CD4-positive, alpha-beta T cell treated with Interleukin-1 beta for 1 hour (primary cell): ENCODE measurements around the gene PITRM1.

Source experiments
- DNase-seq, 2 donors: peaks; one replicate each; pipeline ENCODE4 v3.0.0-alpha.2; 2020 to 2022

The PITRM1 gene

DNA sequence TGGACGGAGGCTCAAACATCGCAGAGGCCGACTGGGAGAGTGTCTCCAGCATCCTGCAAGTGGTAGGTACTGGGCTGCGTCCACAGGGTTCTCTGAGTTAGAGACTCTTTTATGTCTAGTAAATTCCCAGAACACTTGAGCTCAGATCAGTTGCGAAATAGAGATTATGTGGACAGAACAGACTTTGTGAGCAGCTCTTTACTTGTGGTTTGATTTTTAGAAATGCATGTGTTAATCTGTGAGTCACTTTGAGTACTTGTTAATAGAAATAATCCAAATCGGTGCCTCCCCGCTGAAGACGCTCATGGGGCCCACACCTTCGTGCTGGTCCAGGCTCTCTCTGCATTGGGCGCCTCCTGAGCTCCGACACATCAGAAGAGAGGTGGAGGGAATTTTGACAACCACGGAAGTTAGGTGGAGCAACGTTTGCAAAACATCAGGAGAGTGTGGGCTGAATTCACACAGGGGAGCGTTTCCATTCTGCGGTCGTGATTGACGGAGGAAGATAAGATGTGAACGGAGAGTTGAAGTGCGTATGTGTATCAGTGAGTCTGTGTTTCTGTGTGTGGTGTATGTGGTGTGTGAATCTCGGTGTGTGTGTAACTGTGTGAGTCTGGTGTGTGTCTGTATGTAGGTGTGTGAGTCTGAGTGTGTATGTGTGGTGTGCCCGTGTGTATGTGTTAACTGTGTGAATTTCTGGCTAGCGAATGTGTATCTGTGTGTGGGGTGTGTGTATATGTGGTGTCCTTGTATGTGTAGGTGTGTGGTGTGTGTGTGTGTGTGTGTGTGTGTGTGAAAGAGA is 73.1 kb downstream of the PITRM1 start:
- no peak for DNase-seq

DNA sequence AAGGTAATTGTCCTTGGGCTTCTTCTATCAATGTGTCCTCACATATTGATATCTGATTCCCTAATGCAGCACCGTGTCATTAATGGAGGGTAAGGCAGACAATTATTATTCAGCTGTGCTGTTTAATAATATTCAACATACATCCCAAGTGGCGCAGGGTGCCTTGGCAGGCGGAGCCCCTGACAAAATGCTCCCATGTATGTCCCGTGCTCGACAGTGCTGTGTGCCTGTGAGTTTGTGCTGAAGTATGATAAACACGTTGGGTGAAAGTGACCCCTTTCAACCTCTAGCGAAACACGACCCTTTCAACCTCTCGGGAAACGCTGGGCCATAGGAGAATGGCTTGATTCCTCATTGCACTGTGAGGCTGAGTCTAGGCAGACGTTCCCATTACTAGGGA is 73.9 kb downstream of the PITRM1 start:
- DNase-seq, result no peak

DNA sequence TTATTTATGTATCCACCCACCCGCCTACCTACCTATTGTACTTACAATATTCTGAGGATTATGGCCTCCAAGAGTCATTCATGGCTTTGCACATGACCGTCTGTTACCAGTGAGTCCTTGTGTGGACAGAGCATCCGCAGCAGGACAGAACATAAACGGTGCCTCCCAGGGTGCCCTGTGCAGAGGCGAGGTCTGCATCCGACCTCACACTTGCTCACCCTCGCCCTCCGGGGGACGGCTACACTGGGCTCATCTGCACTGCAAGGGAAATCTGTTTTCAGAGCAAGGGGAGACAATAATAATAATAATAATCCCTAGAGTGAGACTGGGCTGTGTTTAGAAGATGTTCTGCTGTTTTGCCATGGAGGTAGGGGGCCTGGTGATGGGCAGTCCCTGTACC is 75.4 kb downstream of the PITRM1 start:
- DNase-seq, result no peak

DNA sequence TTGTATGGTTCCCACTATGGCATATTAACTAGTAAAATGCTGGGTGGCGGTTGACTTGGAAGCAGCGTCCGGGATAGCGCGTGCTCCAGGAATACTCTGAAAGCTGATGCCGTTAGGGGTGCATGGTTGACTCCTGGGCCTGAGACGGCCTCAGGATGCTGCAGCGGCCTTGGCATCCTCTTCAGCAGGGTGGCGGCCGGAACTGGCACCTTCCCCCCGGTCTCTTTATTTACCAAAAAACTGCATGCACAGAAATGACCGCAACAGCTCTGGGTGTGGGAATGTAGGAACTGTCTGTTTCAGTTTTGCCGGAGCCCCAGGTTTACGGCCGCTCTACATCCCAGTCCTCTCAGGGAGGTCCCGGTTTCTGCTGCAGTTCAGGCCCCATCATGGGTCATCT is 76.4 kb downstream of the PITRM1 start:
- no peak for DNase-seq

DNA sequence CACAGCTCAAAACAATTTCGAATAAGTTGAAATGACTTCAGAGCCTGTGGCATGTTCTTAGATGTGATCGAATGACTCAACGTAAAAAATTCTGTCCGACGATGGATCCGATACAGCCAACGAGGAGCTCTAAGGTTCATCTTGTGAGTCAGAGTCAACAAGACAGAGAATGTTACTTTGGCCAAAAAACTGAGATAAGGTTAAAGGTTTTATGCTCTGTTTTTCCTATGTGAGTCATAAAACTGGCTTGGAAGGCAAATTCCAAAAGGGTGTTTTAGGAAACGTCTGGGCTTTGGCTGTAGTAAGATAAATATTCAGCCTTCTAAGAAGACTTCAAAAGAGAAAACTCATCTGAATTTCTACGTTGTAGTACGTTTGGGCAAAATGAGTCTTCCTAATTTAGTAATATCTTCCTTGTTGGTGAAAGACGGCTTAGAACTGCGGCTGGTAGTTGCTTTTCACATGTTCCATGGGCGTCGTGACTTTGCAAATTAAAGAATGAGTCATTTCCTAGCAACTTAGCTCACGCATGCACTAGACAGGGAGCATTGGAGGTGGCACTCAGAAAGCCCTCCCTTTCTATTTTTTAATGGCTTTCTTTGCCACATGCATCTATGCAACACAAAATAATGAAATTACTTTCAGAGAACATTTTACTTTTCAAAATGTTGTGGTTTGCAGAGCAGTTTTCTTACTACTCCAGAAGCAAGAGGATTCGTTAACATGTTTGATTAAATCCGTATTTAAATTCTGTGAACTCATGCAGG is 77.0 kb downstream of the PITRM1 start:
- peak; percentile 30 to 40 for DNase-seq

DNA sequence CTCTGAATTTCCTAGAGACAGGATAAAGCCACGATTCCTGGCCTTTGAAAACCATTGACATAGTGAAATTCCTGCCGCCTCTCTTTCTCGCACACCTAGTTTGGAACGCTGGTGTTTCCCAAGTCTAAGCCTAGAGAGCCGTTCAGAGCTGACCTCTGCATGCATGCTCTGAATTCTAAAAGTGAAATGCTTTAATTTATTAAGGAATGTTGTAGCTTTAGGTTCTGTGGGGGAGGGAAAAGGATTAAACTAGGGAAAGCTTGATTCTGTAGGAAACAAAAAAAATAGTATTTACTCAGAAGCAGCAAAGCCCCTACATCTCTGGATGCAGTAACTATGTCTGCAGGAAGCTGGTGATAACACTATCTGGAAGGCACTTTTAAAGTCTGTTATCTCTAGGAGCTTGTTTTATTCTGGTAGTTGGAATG is 78.0 kb downstream of the PITRM1 start:
- DNase-seq, result no peak

DNA sequence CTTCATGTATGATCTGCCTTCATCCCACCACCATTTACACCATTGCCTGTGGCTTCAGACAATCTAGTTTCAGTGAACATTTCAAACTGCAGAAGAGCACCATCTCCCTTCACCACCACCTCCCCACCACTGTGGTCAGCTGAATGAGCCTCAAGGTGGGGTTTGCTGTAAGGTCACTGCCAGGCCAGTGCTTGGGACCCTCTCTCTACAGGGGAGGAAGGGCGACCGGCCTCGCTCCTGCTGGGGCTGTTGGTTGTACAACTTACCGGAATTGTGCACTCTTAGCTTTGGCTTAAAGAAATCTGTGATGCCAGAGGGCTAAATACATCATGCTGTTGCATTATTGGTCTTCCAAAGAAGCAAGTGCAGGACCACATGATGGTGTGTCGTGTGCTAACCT is 78.6 kb downstream of the PITRM1 start:
- no peak for DNase-seq

DNA sequence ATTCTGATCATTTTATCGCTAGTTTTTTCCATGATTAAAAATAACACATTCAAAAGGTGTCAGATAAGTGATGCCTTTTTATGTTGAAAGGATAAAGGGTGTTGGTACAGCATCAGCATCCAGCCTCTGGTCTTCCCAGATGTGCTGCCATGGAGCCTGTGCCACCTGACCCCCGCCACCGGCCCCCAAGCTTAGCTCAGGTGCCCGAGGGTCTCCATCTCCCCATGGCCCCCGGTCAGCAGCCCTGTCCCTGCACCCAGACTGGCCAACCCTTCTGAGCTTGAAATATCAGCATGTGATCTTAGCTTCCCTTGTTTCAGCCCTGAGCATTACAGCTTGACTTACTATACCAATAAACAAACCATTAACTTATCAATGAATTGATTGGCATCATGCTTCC is 80.7 kb downstream of the PITRM1 start:
- no peak for DNase-seq

DNA sequence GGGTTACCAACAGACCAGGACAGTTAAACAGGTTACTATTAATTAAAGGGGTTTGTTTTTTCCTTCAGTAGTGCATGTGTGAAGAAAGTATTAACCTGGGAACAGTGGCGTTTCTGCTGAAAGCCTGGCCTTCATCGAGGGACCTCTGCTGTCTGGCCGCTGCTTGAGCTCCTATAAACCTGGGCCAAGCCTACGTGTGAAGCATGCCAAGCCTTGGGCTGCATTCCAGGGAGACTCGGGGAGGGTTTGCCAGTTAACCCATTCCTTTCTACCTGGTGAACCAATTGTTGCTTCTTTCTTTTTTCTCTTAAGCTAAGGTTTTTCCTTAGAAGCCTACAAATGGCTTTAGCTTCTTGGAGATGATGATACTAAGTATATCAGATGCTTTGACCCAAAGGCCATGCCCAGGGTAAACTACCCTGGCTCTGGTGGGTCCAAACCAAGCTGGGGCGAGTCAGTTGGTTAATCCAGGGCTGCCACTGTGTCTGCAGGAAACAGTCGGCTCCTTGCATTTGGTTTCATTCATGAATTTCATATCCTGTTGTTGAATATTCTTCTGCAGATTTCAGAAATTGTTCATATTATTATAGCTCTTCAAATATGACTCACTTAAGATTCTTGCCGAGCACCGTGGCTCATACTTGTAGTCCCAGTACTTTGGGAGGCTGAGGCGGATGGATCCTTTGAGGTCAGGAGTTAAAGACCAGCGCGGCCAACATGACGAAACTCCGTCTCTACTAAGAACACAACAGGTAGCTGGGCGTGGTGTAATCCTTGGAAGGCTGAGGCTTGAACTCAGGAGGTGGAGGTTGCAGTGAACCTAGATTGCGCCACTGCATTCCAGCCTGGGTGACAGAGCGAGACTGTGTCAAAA is 81.4 kb downstream of the PITRM1 start:
- no peak for DNase-seq

DNA sequence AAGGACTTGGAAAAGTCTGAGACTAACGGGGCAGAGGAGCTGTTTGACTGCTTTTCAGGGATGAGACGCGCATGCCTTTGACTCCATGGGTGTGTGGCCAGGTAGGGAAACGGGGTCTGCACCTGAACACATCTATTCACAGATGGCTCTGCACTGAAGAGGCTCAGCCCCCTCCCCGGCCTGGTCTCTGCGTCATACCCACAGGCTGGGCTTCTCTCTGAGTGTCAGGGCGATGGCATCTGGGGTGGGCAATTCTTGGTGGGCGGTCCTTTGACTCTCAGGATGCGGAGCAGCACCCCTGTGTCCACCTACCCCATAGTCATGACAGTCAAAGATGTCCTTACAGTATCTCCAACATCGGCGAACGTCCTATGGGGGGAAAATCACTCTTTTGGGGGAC is 82.2 kb downstream of the PITRM1 start:
- no peak for DNase-seq
